Effector CD4-positive, alpha-beta T cell (primary cell): ENCODE results near the gene DKC1.
A peak's percentile ranks its signal among the peaks of the same experiment; 100 is the strongest.
"Not testable (repeated sequence)": the region's sequence is repeated elsewhere in the genome, so short reads cannot be mapped to it uniquely, and the experiment has no call there.

Experiments
- DNase-seq: peaks from one replicate; pipeline ENCODE4 v3.0.0-alpha.2; 2020

DKC1 gene

GRCh38 chrX:154793084-154793795 is 30.6 kb downstream of the DKC1 start:
- DNase-seq, result no peak

- DNase-seq, result no peak
Observed at GRCh38 chrX:154795016-154795415, 32.4 kb downstream of the DKC1 start.

GRCh38 chrX:154797006-154797405 is 34.3 kb downstream of the DKC1 start:
- DNase-seq, result no peak

- DNase-seq, result no peak
Observed at GRCh38 chrX:154799556-154800348, 37.1 kb downstream of the DKC1 start.

GRCh38 chrX:154800478-154801210 is 38.0 kb downstream of the DKC1 start:
- no peak for DNase-seq

- DNase-seq, result no peak
Observed at GRCh38 chrX:154802947-154803346, 40.3 kb downstream of the DKC1 start.

- no peak for DNase-seq
Observed at GRCh38 chrX:154804261-154804956, 41.7 kb downstream of the DKC1 start.

- peak; percentile 55 for DNase-seq
Observed at GRCh38 chrX:154804957-154805695, 42.5 kb downstream of the DKC1 start, which contains the start of gene MPP1. MPP1 (minus strand) TSS chrX:154805485; CDS start chrX:154805373, 112 bp downstream.

- no peak for DNase-seq
Observed at GRCh38 chrX:154805696-154806091, 43.0 kb downstream of the DKC1 start.

GRCh38 chrX:154806837-154807501 is 44.3 kb downstream of the DKC1 start:
- no peak for DNase-seq

- no peak for DNase-seq
Observed at GRCh38 chrX:154809939-154810665, 47.4 kb downstream of the DKC1 start.

GRCh38 chrX:154812341-154813101 is 49.9 kb downstream of the DKC1 start:
- DNase-seq, result no peak

GRCh38 chrX:154813801-154814200 is 51.1 kb downstream of the DKC1 start:
- no peak for DNase-seq

GRCh38 chrX:154815274-154815818 is 52.7 kb downstream of the DKC1 start:
- no peak for DNase-seq

- not testable (repeated sequence) for DNase-seq
Observed at GRCh38 chrX:154816326-154816898, 53.7 kb downstream of the DKC1 start.

GRCh38 chrX:154817048-154817618 is 54.5 kb downstream of the DKC1 start:
- not testable (repeated sequence) for DNase-seq

GRCh38 chrX:154818916-154819770 is 56.5 kb downstream of the DKC1 start:
- no peak for DNase-seq
